Body of pancreas (tissue), 4 donors: ENCODE results near the gene ADAMTS4.

Experiments
- CTCF ChIP-seq, 7 experiments: fragments of 450-650 bp in 4 of 7; fragments of 200-600 bp in 3 of 7; sonication (generic) in 3 of 7; IDR thresholded peaks; one replicate each; pipeline ENCODE4 v1.5.1; 2016 to 2019; ENCODE audit warnings: antibody characterized with exemption in 7 of 7
- POLR2A ChIP-seq, 3 donors: fragments of 450-650 bp; IDR thresholded peaks; one replicate each; pipeline ENCODE4 v1.6.1; 2016; ENCODE audit warnings: antibody characterized with exemption in 3 of 3, mild to moderate bottlenecking in 2 of 3

GRCh38 chr1:161223805-161224694, 25.2 kb upstream of the ADAMTS4 start:
- TF ChIP-seq CTCF (IDR thresholded peaks at IDR 0.05) (no peak), POLR2A (IDR thresholded peaks at IDR 0.05) (no peak)
